ENCODE data around the gene MYH13.

The MYH13 gene

GRCh38 chr17:10398352-10398751 is 25.5 kb upstream of the MYH13 start:
- H3K4me3 ChIP-seq (ENCODE audit: insufficient read length, low read depth) = no peak overlapping the region
- H3K27me3 ChIP-seq (ENCODE audit: insufficient read depth, insufficient read length) = no peaks in the 10 kb centered on the region
- TF ChIP-seq ZNF274 (IDR thresholded peaks at IDR 0.05; ENCODE audit: low read depth, low read length) = no peak
- TF ChIP-seq SUZ12 (IDR thresholded peaks at IDR 0.05; ENCODE audit: extremely low read depth, insufficient read depth, insufficient read length) = no peak
- no peak for TF ChIP-seq YY1 (IDR thresholded peaks at IDR 0.05; ENCODE audit: insufficient read depth, insufficient read length)
- H3K4me1 ChIP-seq (ENCODE audit: insufficient read depth, insufficient read length) = no peaks in the 10 kb centered on the region
- no peak for DNase-seq (ENCODE audit: low read depth, low spot score)
- H3K9ac ChIP-seq (ENCODE audit: insufficient read length, low read depth) = no peak overlapping the region
- no peaks in the 10 kb centered on the region for H3K9me3 ChIP-seq (ENCODE audit: insufficient read depth, low read length)
- H3K36me3 ChIP-seq (ENCODE audit: insufficient read depth, insufficient read length, low read length) = no peaks in the 10 kb centered on the region

GRCh38 chr17:10396524-10397163 is 23.8 kb upstream of the MYH13 start:
- Histone ChIP-seq H3K4me3 (ENCODE audit: insufficient read length, low read depth) (no peak overlapping the region), H3K27me3 (ENCODE audit: insufficient read depth, insufficient read length) (no peaks in the 10 kb centered on the region), H3K9ac (ENCODE audit: insufficient read length, low read depth) (no peak overlapping the region), H3K9me3 (ENCODE audit: insufficient read depth, low read length) (no peaks in the 10 kb centered on the region), H3K36me3 (ENCODE audit: insufficient read depth, insufficient read length, low read length) (no peaks in the 10 kb centered on the region), H3K4me1 (ENCODE audit: insufficient read depth, insufficient read length) (no peaks in the 10 kb centered on the region)
- TF ChIP-seq SUZ12 (IDR thresholded peaks at IDR 0.05; ENCODE audit: extremely low read depth, insufficient read depth, insufficient read length) = no peak
- TF ChIP-seq YY1 (IDR thresholded peaks at IDR 0.05; ENCODE audit: insufficient read depth, insufficient read length) = no peak
- TF ChIP-seq ZNF274 (IDR thresholded peaks at IDR 0.05; ENCODE audit: low read depth, low read length) = no peak
- DNase-seq (ENCODE audit: low read depth, low spot score) = no peak

- Histone ChIP-seq H3K9me3 (ENCODE audit: insufficient read depth, low read length) (no peaks in the 10 kb centered on the region), H3K36me3 (ENCODE audit: insufficient read depth, insufficient read length, low read length) (no peaks in the 10 kb centered on the region), H3K27me3 (ENCODE audit: insufficient read depth, insufficient read length) (no peaks in the 10 kb centered on the region), H3K9ac (ENCODE audit: insufficient read length, low read depth) (no peak overlapping the region), H3K4me3 (ENCODE audit: insufficient read length, low read depth) (no peak overlapping the region), H3K4me1 (ENCODE audit: insufficient read depth, insufficient read length) (no peaks in the 10 kb centered on the region)
- no peak for TF ChIP-seq YY1 (IDR thresholded peaks at IDR 0.05; ENCODE audit: insufficient read depth, insufficient read length)
- no peak for DNase-seq (ENCODE audit: low read depth, low spot score)
Measured at GRCh38 chr17:10394201-10394887, 21.5 kb upstream of the MYH13 start.

GRCh38 chr17:10392880-10393279 is 20.1 kb upstream of the MYH13 start:
- TF ChIP-seq YY1 (IDR thresholded peaks at IDR 0.05; ENCODE audit: insufficient read depth, insufficient read length) (no peak), ZNF274 (IDR thresholded peaks at IDR 0.05; ENCODE audit: low read depth, low read length) (no peak), SUZ12 (IDR thresholded peaks at IDR 0.05; ENCODE audit: extremely low read depth, insufficient read depth, insufficient read length) (no peak)
- Histone ChIP-seq H3K9ac (ENCODE audit: insufficient read length, low read depth) (no peak overlapping the region), H3K4me3 (ENCODE audit: insufficient read length, low read depth) (no peak overlapping the region), H3K36me3 (ENCODE audit: insufficient read depth, insufficient read length, low read length) (no peaks in the 10 kb centered on the region), H3K27me3 (ENCODE audit: insufficient read depth, insufficient read length) (no peaks in the 10 kb centered on the region), H3K9me3 (ENCODE audit: insufficient read depth, low read length) (no peaks in the 10 kb centered on the region), H3K4me1 (ENCODE audit: insufficient read depth, insufficient read length) (no peaks in the 10 kb centered on the region)
- DNase-seq (ENCODE audit: low read depth, low spot score) = no peak

GRCh38 chr17:10385871-10386270 is 13.1 kb upstream of the MYH13 start:
- no peak overlapping the region for H3K4me3 ChIP-seq (ENCODE audit: insufficient read length, low read depth)
- H3K9ac ChIP-seq (ENCODE audit: insufficient read length, low read depth) = no peak overlapping the region
- H3K36me3 ChIP-seq (ENCODE audit: insufficient read depth, insufficient read length, low read length) = no peaks in the 10 kb centered on the region
- TF ChIP-seq YY1 (IDR thresholded peaks at IDR 0.05; ENCODE audit: insufficient read depth, insufficient read length) (no peak), ZNF274 (IDR thresholded peaks at IDR 0.05; ENCODE audit: low read depth, low read length) (no peak), SUZ12 (IDR thresholded peaks at IDR 0.05; ENCODE audit: extremely low read depth, insufficient read depth, insufficient read length) (no peak)
- no peaks in the 10 kb centered on the region for H3K27me3 ChIP-seq (ENCODE audit: insufficient read depth, insufficient read length)
- no peaks in the 10 kb centered on the region for H3K4me1 ChIP-seq (ENCODE audit: insufficient read depth, insufficient read length)
- no peaks in the 10 kb centered on the region for H3K9me3 ChIP-seq (ENCODE audit: insufficient read depth, low read length)
- no peak for DNase-seq (ENCODE audit: low read depth, low spot score)

- no peak overlapping the region for H3K4me3 ChIP-seq (ENCODE audit: insufficient read length, low read depth)
- TF ChIP-seq ZNF274 (IDR thresholded peaks at IDR 0.05; ENCODE audit: low read depth, low read length) = no peak
- TF ChIP-seq YY1 (IDR thresholded peaks at IDR 0.05; ENCODE audit: insufficient read depth, insufficient read length) = no peak
- TF ChIP-seq SUZ12 (IDR thresholded peaks at IDR 0.05; ENCODE audit: extremely low read depth, insufficient read depth, insufficient read length) = no peak
- no peak overlapping the region for H3K9ac ChIP-seq (ENCODE audit: insufficient read length, low read depth)
- H3K9me3 ChIP-seq (ENCODE audit: insufficient read depth, low read length) = no peaks in the 10 kb centered on the region
- H3K36me3 ChIP-seq (ENCODE audit: insufficient read depth, insufficient read length, low read length) = no peaks in the 10 kb centered on the region
- no peaks in the 10 kb centered on the region for H3K4me1 ChIP-seq (ENCODE audit: insufficient read depth, insufficient read length)
- H3K27me3 ChIP-seq (ENCODE audit: insufficient read depth, insufficient read length) = no peaks in the 10 kb centered on the region
- peak; percentile 15 for DNase-seq (ENCODE audit: low read depth, low spot score)
Measured at GRCh38 chr17:10384175-10384574, 11.4 kb upstream of the MYH13 start.

- Histone ChIP-seq H3K27me3 (ENCODE audit: insufficient read depth, insufficient read length) (no peaks in the 10 kb centered on the region), H3K36me3 (ENCODE audit: insufficient read depth, insufficient read length, low read length) (no peaks in the 10 kb centered on the region), H3K9me3 (ENCODE audit: insufficient read depth, low read length) (no peaks in the 10 kb centered on the region), H3K4me1 (ENCODE audit: insufficient read depth, insufficient read length) (peaks cover 2% of the 10 kb centered on the region), H3K4me3 (ENCODE audit: insufficient read length, low read depth) (no peak overlapping the region), H3K9ac (ENCODE audit: insufficient read length, low read depth) (no peak overlapping the region)
- DNase-seq (ENCODE audit: low read depth, low spot score) = no peak
- no peak for TF ChIP-seq SUZ12 (IDR thresholded peaks at IDR 0.05; ENCODE audit: extremely low read depth, insufficient read depth, insufficient read length)
- no peak for TF ChIP-seq ZNF274 (IDR thresholded peaks at IDR 0.05; ENCODE audit: low read depth, low read length)
- TF ChIP-seq YY1 (IDR thresholded peaks at IDR 0.05; ENCODE audit: insufficient read depth, insufficient read length) = no peak
Measured at GRCh38 chr17:10380631-10381408, 8.0 kb upstream of the MYH13 start.
